Aorta (tissue), 5 donors: ENCODE data around the gene MILR1. TPM values are rescaled to one million over a fixed set of nuclear protein-coding genes. Genes with fewer than 3 reads are reported as not detected.

Experiments used
- ATAC-seq: fragments of 200-7000 bp; cut with Tn5 transposase; one replicate; pipeline ENCODE4 v1.9.1; 2022; ENCODE audit warnings: moderate library complexity; ENCODE audit not compliant: low FRiP score
- DNase-seq, 2 donors: peaks; one replicate each; pipeline ENCODE4 v3.0.0-alpha.2; 2020
- H3K27ac ChIP-seq, 2 donors: one replicate each; pipeline ENCODE4 v1.5.1; 2013; ENCODE audit warnings: low read length in 2 of 2, mild to moderate bottlenecking in 2 of 2, moderate library complexity in 2 of 2, control low read depth in 1 of 2, inconsistent platforms in 1 of 2, low read depth in 1 of 2
- H3K27me3 ChIP-seq, 2 donors: one replicate each; pipeline ENCODE4 v1.6.1; 2013; ENCODE audit warnings: control low read depth in 1 of 2, low read length in 1 of 2, mild to moderate bottlenecking in 1 of 2, moderate library complexity in 1 of 2; ENCODE audit not compliant: insufficient read depth in 2 of 2, control insufficient read depth in 1 of 2
- H3K36me3 ChIP-seq, 2 donors: one replicate each; pipeline ENCODE4 v1.6.1; 2013; ENCODE audit warnings: control low read depth in 1 of 2, low read length in 1 of 2, mild to moderate bottlenecking in 1 of 2; ENCODE audit not compliant: insufficient read depth in 2 of 2, control insufficient read depth in 1 of 2
- H3K4me1 ChIP-seq, 2 donors: one replicate each; pipeline ENCODE4 v1.6.1; 2013; ENCODE audit warnings: low read length in 2 of 2, control low read depth in 1 of 2, mild to moderate bottlenecking in 1 of 2, moderate library complexity in 1 of 2; ENCODE audit not compliant: insufficient read depth in 2 of 2, control insufficient read depth in 1 of 2
- H3K4me3 ChIP-seq, 2 donors: one replicate each; pipeline ENCODE4 v1.5.1; 2013; ENCODE audit warnings: low read length in 2 of 2, control low read depth in 1 of 2, mild to moderate bottlenecking in 1 of 2
- H3K9me3 ChIP-seq: one replicate; pipeline ENCODE4 v1.6.1; 2013; ENCODE audit warnings: mild to moderate bottlenecking, low read length; ENCODE audit not compliant: control insufficient read depth
- WGBS, 2 donors: extraction: QIAGEN DNeasy Blood & Tissue Kit; methylation state at CpG; one replicate each; pipeline ENCODE4 v1.1.7; 2013; 5-methylcytosine and 5-hydroxymethylcytosine counted together
- intact Hi-C, 2 donors: fragments of 100-400 bp; cut with DNase I; formaldehyde crosslinking; loops; one replicate each; pipeline versions ENCODE4 v1.14.2 to v1.15.0; 2022
- polyA plus RNA-seq, 2 donors: library from polyadenylated mRNA; stranded (reverse); fragments of 200-250 nt; gene quantifications; one replicate each; pipeline ENCODE4 v1.2.3, GENCODE V29; 2013
- total RNA-seq, 2 donors: library from RNA; stranded (reverse); fragmentation: NEBNext Ultra II Directional; extraction: Animal tissue kit (Norgen Biotek cat#: 25700); gene quantifications; one replicate each; pipeline ENCODE4 v1.2.1, GENCODE V29; 2021
- donor health status: healthy with polysubstance abuse.
- donor health status: Bipolar disorder and iron deficiency.
- donor health status: DM: no; HTN: no; CAD: no.
- donor health status: DM: no; HTN: no; CAD: no.
- donor health status: DM: yes; HTN: yes; CAD: no.

The MILR1 gene
- total and polyA plus RNA-seq, 4 donors, result 12.0 to 29.8 (median 12.5) TPM

DNA sequence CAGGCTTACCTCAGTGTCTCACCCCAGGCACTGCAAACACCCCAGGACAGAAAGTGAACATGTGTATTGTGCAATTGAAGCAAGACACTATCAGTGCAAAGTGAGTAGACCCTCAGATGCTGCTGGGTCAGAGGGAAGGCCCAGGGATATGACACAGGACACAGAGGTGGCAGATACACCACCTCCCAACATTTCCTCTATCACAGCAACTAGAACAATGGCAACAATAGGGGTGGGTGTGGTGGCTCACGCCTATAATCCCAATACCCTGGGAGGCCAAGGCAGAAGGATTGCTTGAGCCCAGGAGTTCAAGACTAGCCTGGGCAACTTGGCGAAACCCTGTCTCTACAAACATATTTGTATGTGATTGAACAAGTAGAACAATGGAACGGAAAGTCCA lies 22.5 kb downstream of the MILR1 start:
- Histone ChIP-seq H3K4me3 (no peak overlapping the region), H3K27ac (no peak overlapping the region), H3K4me1 (no peaks in the 10 kb centered on the region), H3K9me3 (no peaks in the 10 kb centered on the region), H3K27me3 (no peaks in the 10 kb centered on the region), H3K36me3 (no peaks in the 10 kb centered on the region)
- intact Hi-C loops, result no loop called here
- no peak for DNase-seq
- 91 to 92% methylated on average over 3 of the region's 3 CpGs for WGBS, 2 donors
- no peak for ATAC-seq

DNA sequence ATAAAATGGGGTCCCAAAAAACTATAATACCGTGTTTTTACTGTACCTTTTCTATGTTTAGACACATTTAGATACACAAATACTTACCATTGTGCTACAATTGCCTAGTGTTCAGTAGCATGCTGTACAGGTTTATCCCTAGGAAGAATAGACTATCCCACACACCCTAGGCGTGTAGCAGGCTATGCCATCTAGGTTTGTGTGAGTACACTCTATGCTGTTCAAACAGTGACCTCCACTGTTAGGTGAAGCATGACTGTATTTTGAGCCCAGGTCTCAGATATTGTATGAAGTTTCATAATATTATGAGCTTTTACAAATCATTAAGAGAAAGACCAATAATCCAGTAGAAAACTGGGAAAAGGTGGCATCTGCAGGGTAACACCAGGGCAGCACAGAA lies 23.6 kb downstream of the MILR1 start:
- Histone ChIP-seq H3K4me3 (no peak overlapping the region), H3K4me1 (no peaks in the 10 kb centered on the region), H3K36me3 (no peaks in the 10 kb centered on the region), H3K27ac (no peak overlapping the region), H3K9me3 (no peaks in the 10 kb centered on the region), H3K27me3 (no peaks in the 10 kb centered on the region)
- ATAC-seq (no peak), DNase-seq (no peak)
- intact Hi-C loops, result no loop called here
- WGBS, 2 donors, result 83 to 89% methylated on average over 2 of the region's 2 CpGs

DNA sequence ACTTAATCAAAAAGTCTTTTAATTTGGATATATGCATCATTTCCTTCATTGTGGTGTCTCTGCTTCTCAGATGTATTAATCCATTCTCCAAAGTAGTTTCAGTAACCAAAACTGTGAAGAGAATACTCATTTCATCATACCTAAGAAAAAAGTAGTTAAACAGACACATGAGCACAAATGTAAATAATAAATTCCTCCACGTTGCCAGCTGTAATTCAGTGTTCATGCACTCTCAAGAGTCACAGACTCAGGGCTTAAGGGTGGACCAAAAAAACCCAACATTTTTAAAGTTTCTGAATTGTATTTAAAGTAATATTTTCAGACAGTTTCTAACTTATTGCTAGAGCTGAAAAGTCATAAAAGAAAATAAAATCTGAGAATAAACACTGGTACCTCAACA lies 28.9 kb downstream of the MILR1 start:
- WGBS, 2 donors, result 9 to 14% methylated on average over 1 of the region's 1 CpG
- no peaks in the 10 kb centered on the region for H3K4me1 ChIP-seq
- H3K27me3 ChIP-seq, result no peaks in the 10 kb centered on the region
- no peaks in the 10 kb centered on the region for H3K9me3 ChIP-seq
- intact Hi-C loops, result no loop called here
- no peak overlapping the region for H3K27ac ChIP-seq
- H3K4me3 ChIP-seq, result no peak overlapping the region
- no peaks in the 10 kb centered on the region for H3K36me3 ChIP-seq
- no peak for DNase-seq
- no peak for ATAC-seq

DNA sequence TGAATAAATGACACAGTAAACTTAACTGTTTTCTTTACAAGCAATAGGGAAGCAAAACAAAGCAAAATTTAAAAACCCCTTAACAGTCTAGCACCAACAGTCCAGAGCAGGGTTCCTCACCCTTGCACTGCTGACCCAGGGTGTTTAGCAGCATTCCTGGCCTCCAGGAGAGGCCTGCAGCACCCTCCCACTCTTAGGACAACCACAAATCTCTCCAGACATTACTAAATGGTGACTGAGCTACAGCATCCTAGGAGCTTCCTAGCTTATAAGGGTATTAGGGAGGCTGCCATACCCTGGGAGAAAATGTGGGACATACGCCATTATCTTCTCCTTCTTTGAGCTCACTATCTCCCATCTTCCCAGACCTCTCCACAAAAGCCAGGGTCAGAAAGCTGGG lies 32.0 kb downstream of the MILR1 start:
- no peaks in the 10 kb centered on the region for H3K27me3 ChIP-seq
- no peak overlapping the region for H3K4me3 ChIP-seq
- peaks cover 2 to 8% of the 10 kb centered on the region in 2 donors for H3K36me3 ChIP-seq
- 93 to 100% methylated on average over 1 of the region's 1 CpG for WGBS, 2 donors
- no peak for ATAC-seq
- H3K4me1 ChIP-seq, result no peaks in the 10 kb centered on the region
- H3K9me3 ChIP-seq, result no peaks in the 10 kb centered on the region
- no peak overlapping the region for H3K27ac ChIP-seq
- no peak for DNase-seq
- intact Hi-C loops, result no loop called here

DNA sequence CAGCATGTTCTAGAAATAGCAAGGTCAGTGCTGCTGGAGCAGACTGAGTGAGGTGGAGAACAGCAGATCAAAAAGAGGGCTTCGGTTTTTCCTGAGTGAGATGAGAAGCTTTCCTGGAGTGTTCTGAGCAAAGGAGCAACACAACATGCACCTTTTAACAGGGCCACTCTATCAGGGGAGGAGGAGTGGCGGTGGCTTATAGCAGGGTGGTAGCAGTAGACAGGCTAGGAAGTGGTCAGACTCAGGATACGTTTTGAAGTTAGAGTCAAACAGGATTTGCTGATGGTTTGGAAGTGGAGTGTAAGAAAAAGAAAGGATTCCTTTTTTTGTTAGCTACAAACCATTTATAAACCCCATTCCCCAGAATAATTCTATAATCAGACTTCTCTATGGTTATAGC lies 35.5 kb downstream of the MILR1 start:
- no peak overlapping the region for H3K4me3 ChIP-seq
- no peak for ATAC-seq

GRCh38 chr17:64488301-64488700 lies 39.4 kb downstream of the MILR1 start:
- H3K27me3 ChIP-seq, result no peaks in the 10 kb centered on the region
- peaks cover 2 to 12% of the 10 kb centered on the region in 2 donors for H3K36me3 ChIP-seq
- WGBS, 2 donors, result 93 to 98% methylated on average over 2 of the region's 2 CpGs
- DNase-seq (no peak), ATAC-seq (no peak)
- H3K9me3 ChIP-seq, result no peaks in the 10 kb centered on the region
- intact Hi-C loops, result no loop called here
- H3K4me3 ChIP-seq, result no peak overlapping the region
- no peak overlapping the region for H3K27ac ChIP-seq
- H3K4me1 ChIP-seq, result no peaks in the 10 kb centered on the region

More for the DNA sequence above, 35.5 kb downstream of the MILR1 start:
- Histone ChIP-seq H3K36me3 (peaks cover 2 to 8% of the 10 kb centered on the region in 2 donors), H3K27me3 (no peaks in the 10 kb centered on the region), H3K9me3 (no peaks in the 10 kb centered on the region), H3K27ac (no peak overlapping the region), H3K4me1 (no peaks in the 10 kb centered on the region)
- 91 to 95% methylated on average over 3 of the region's 3 CpGs for WGBS, 2 donors
- intact Hi-C loops, result no loop called here
- DNase-seq, result no peak

- H3K36me3 ChIP-seq, result peaks cover 0 to 4% of the 10 kb centered on the region in 2 donors
- no peaks in the 10 kb centered on the region for H3K9me3 ChIP-seq
- WGBS, 2 donors, result 91 to 94% methylated on average over 13 of the region's 13 CpGs
- H3K27me3 ChIP-seq, result no peaks in the 10 kb centered on the region
- H3K27ac ChIP-seq, result no peak overlapping the region
- no peak overlapping the region for H3K4me3 ChIP-seq
- DNase-seq (no peak), ATAC-seq (no peak)
- intact Hi-C loops, result loop anchor here in 1 of 2 donors (5.0 kb wide), 1 partner anchor 69 kb away; no protein-coding TSS in a partner anchor
- no peaks in the 10 kb centered on the region for H3K4me1 ChIP-seq
These were observed 42.3 kb downstream of the MILR1 start for GRCh38 chr17:64491034-64491860.

DNA sequence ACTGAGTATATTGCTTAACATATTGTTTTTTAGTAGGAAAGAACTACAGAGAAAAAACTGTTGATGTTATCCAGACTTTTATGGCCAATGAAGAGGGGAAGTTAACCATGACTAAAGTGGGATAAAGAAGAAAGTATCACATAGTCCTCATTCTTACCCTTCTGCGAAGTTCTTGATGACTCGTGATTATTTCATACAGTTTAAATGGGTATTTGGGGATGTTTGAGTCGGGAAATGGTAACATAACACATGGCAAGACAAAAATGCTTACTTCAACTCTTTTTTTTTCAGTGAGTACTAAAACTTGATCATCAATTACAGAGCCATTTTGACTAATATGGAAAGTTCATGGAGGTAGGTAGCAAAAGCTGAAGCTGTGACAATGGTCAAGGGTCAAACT lies 43.1 kb downstream of the MILR1 start:
- Histone ChIP-seq H3K36me3 (peaks cover 0 to 4% of the 10 kb centered on the region in 2 donors), H3K27ac (no peak overlapping the region), H3K9me3 (no peaks in the 10 kb centered on the region), H3K4me1 (no peaks in the 10 kb centered on the region), H3K27me3 (no peaks in the 10 kb centered on the region), H3K4me3 (no peak overlapping the region)
- intact Hi-C loops, result loop anchor here in 1 of 2 donors (5.0 kb wide), 1 partner anchor 70 kb away; no protein-coding TSS in a partner anchor
- 70 to 84% methylated on average over 3 of the region's 3 CpGs for WGBS, 2 donors
- DNase-seq, result no peak
- no peak for ATAC-seq

GRCh38 chr17:64492481-64493109 lies 43.7 kb downstream of the MILR1 start:
- no peaks in the 10 kb centered on the region for H3K4me1 ChIP-seq
- H3K4me3 ChIP-seq, result no peak overlapping the region
- DNase-seq, result no peak
- H3K36me3 ChIP-seq, result peaks cover 0 to 4% of the 10 kb centered on the region in 2 donors
- intact Hi-C loops, result loop anchor here in 1 of 2 donors (5.0 kb wide), 1 partner anchor 70 kb away; no protein-coding TSS in a partner anchor
- no peak overlapping the region for H3K27ac ChIP-seq
- H3K27me3 ChIP-seq, result no peaks in the 10 kb centered on the region
- ATAC-seq, result no peak
- 83 to 86% methylated on average over 6 of the region's 6 CpGs for WGBS, 2 donors
- H3K9me3 ChIP-seq, result no peaks in the 10 kb centered on the region
